Measurements from ENCODE around the gene ZBED1.
"Not testable (repeated sequence)": the region's sequence is repeated elsewhere in the genome, so short reads cannot be mapped to it uniquely, and the experiment has no call there.

Gene ZBED1

DNA sequence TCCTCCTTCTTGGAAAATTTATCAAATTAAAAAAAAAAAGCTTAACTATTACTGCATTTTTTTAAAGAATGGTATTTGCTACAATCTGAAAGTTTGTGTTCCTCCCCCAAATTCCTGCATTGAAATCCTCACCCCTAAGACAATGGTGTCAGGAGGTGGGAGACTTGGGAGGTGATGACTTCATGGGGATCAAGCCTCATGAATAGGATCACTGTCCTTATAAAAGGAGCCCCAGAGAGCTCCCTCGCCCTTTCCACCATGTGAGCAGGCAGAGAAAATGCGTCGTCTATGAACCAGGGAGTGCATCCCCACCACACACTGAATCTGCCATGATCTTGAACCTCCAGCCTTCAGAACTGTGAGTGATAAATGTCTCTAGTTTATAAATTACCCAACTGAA lies 38.0 kb downstream of the ZBED1 start:
- Histone ChIP-seq H3K9ac (ENCODE audit: insufficient read length, low read depth) (no peak overlapping the region), H3K4me1 (ENCODE audit: insufficient read depth, insufficient read length) (no peaks in the 10 kb centered on the region), H3K36me3 (ENCODE audit: insufficient read depth, insufficient read length, low read length) (no peaks in the 10 kb centered on the region), H3K4me3 (ENCODE audit: insufficient read length, low read depth) (no peak overlapping the region), H3K27me3 (ENCODE audit: insufficient read depth, insufficient read length) (no peaks in the 10 kb centered on the region), H3K9me3 (ENCODE audit: insufficient read depth, low read length) (peaks cover 20% of the 10 kb centered on the region; the same call in 1 of the 2 replicates)
- DNase-seq (ENCODE audit: low read depth, low spot score), result no peak
- TF ChIP-seq YY1 (IDR thresholded peaks at IDR 0.05; ENCODE audit: insufficient read depth, insufficient read length) (no peak), SUZ12 (IDR thresholded peaks at IDR 0.05; ENCODE audit: extremely low read depth, insufficient read depth, insufficient read length) (no peak), ZNF274 (IDR thresholded peaks at IDR 0.05; ENCODE audit: low read depth, low read length) (no peak)

DNA sequence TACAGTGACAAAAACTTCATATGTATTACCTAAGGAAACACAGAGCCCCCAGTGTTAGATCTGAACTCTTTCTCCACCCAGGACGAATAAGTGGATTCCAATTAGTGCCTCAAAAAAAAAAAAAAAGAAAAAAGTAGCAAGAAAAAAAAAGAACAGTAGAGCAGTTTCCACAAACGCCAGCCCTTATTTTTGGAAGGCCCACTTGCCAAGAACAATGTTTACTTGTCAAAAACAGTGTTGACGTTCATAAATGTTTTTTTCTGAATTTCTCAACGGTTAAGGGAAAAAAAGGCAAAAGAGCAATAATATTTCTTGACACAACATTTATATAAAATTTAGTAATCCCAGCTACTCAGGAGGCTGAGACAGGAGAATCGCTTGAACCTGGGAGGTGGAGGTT lies 38.7 kb downstream of the ZBED1 start:
- no peak for TF ChIP-seq ZNF274 (IDR thresholded peaks at IDR 0.05; ENCODE audit: low read depth, low read length)
- TF ChIP-seq YY1 (IDR thresholded peaks at IDR 0.05; ENCODE audit: insufficient read depth, insufficient read length), result no peak
- no peak for TF ChIP-seq SUZ12 (IDR thresholded peaks at IDR 0.05; ENCODE audit: extremely low read depth, insufficient read depth, insufficient read length)
- Histone ChIP-seq H3K4me3 (ENCODE audit: insufficient read length, low read depth) (no peak overlapping the region), H3K9me3 (ENCODE audit: insufficient read depth, low read length) (peaks cover 20% of the 10 kb centered on the region; the same call in 1 of the 2 replicates), H3K9ac (ENCODE audit: insufficient read length, low read depth) (no peak overlapping the region), H3K4me1 (ENCODE audit: insufficient read depth, insufficient read length) (no peaks in the 10 kb centered on the region), H3K36me3 (ENCODE audit: insufficient read depth, insufficient read length, low read length) (no peaks in the 10 kb centered on the region), H3K27me3 (ENCODE audit: insufficient read depth, insufficient read length) (no peaks in the 10 kb centered on the region)
- DNase-seq (ENCODE audit: low read depth, low spot score), result no peak

DNA sequence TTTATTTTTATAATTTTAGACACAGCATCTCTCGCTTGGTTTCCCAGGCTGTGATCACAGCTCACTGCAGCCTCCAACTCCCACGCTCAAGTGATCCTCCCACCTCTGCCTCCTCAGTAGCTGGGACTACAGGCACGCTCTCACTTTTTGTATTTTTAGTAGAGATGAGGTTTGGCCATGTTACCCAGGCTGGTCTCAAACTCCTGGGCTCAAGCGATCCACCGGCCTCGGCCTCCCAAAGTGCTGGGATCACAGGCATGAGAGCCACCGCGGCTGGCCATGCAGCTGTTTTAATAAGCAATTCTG lies 39.1 kb downstream of the ZBED1 start:
- Histone ChIP-seq H3K9ac (ENCODE audit: insufficient read length, low read depth) (no peak overlapping the region), H3K4me1 (ENCODE audit: insufficient read depth, insufficient read length) (no peaks in the 10 kb centered on the region), H3K4me3 (ENCODE audit: insufficient read length, low read depth) (no peak overlapping the region), H3K9me3 (ENCODE audit: insufficient read depth, low read length) (peaks cover 20% of the 10 kb centered on the region; the same call in 1 of the 2 replicates), H3K36me3 (ENCODE audit: insufficient read depth, insufficient read length, low read length) (no peaks in the 10 kb centered on the region), H3K27me3 (ENCODE audit: insufficient read depth, insufficient read length) (no peaks in the 10 kb centered on the region)
- no peak for TF ChIP-seq ZNF274 (IDR thresholded peaks at IDR 0.05; ENCODE audit: low read depth, low read length)
- no peak for TF ChIP-seq YY1 (IDR thresholded peaks at IDR 0.05; ENCODE audit: insufficient read depth, insufficient read length)
- TF ChIP-seq SUZ12 (IDR thresholded peaks at IDR 0.05; ENCODE audit: extremely low read depth, insufficient read depth, insufficient read length), result no peak
- no peak for DNase-seq (ENCODE audit: low read depth, low spot score)

DNA sequence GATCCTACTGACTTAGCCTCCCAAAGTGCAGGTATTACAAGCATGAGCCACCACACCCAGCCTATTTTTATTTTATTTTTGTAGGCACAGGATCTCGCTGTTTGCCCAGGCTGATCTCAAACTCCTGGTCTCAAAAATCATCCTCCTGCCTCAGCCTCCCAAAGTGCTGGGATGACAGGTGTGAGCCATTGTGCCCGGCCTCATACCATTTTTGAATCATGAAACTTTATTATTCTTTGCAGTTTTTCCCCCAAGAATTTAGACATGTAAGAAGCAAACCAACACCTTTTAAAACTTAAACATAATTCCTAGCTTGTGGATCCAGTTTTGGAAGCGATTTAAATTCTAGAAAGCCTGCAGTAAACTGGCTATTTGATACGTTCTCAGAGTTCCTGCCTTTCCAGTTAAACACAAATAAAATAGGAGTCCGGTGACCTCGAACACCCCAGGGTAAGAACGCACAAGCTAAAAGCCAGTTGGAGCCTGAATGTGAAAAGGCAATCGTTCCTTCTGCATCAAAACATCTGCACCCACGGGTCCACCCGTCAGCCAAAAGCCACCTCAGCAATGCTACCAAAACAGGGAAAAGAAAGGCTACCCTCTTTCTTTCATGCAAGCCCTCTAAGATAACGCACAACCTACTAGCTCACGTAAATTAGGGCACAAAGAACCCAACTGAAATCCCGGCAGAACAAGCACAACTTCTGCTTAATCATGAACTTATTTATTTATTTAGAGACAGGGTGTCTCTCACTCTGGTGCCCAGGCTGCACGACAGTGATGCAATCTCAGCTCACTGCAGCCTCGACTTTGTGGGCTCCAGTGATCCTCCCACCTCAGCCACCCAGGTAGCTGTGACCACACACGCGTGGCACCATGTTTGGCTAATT lies 39.7 kb downstream of the ZBED1 start:
- H3K9me3 ChIP-seq (ENCODE audit: insufficient read depth, low read length), result peaks cover 17% of the 10 kb centered on the region; the same call in 1 of the 2 replicates
- not testable (repeated sequence) for H3K9ac ChIP-seq (ENCODE audit: insufficient read length, low read depth); H3K4me3 ChIP-seq (ENCODE audit: insufficient read length, low read depth); H3K36me3 ChIP-seq (ENCODE audit: insufficient read depth, insufficient read length, low read length); DNase-seq (ENCODE audit: low read depth, low spot score); H3K27me3 ChIP-seq (ENCODE audit: insufficient read depth, insufficient read length); H3K4me1 ChIP-seq (ENCODE audit: insufficient read depth, insufficient read length)

DNA sequence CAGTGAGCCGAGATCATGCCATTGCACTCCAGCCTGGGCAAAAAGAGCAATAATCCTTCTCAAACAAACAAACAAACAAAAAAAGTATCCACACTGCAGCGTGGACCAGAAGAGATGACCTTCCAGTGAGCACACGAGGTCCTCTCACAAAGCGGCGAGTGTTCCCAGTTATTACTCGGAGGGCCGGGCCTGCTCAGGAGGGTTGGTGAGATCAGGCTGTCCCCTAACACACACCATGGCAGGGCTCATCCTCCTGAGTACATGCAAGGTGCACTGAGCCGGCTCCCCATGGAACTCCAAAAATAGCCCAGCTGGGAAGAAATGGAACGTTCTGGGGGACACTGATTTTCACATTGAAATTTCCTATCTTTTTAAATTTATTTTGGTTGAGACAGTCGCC lies 40.7 kb downstream of the ZBED1 start:
- H3K9me3 ChIP-seq (ENCODE audit: insufficient read depth, low read length), result peaks cover 12% of the 10 kb centered on the region; the same call in 1 of the 2 replicates
- not testable (repeated sequence) for H3K4me3 ChIP-seq (ENCODE audit: insufficient read length, low read depth); H3K27me3 ChIP-seq (ENCODE audit: insufficient read depth, insufficient read length); DNase-seq (ENCODE audit: low read depth, low spot score); H3K36me3 ChIP-seq (ENCODE audit: insufficient read depth, insufficient read length, low read length); H3K4me1 ChIP-seq (ENCODE audit: insufficient read depth, insufficient read length); H3K9ac ChIP-seq (ENCODE audit: insufficient read length, low read depth)

DNA sequence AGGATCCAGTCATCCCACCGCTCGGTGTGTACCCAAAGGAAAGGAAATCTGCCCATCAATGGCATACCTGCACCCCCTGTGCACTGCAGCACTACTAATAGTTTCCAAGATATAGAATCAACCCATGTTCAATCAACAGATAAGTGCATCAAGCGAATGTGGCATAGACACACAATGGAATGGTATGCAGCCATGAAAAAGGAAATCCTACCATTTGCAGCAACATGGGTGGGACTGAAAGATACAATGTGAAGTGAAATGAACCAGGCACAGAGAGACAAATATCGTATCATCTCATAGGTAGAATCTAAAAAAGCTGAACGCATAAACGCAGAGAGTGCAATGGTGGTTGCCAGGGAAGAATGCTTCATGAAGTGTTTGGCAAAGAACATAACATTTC lies 42.5 kb downstream of the ZBED1 start:
- TF ChIP-seq YY1 (IDR thresholded peaks at IDR 0.05; ENCODE audit: insufficient read depth, insufficient read length), result no peak
- no peak for TF ChIP-seq ZNF274 (IDR thresholded peaks at IDR 0.05; ENCODE audit: low read depth, low read length)
- TF ChIP-seq SUZ12 (IDR thresholded peaks at IDR 0.05; ENCODE audit: extremely low read depth, insufficient read depth, insufficient read length), result no peak
- Histone ChIP-seq H3K9me3 (ENCODE audit: insufficient read depth, low read length) (no peaks in the 10 kb centered on the region), H3K36me3 (ENCODE audit: insufficient read depth, insufficient read length, low read length) (no peaks in the 10 kb centered on the region), H3K4me1 (ENCODE audit: insufficient read depth, insufficient read length) (no peaks in the 10 kb centered on the region), H3K9ac (ENCODE audit: insufficient read length, low read depth) (no peak overlapping the region), H3K27me3 (ENCODE audit: insufficient read depth, insufficient read length) (no peaks in the 10 kb centered on the region), H3K4me3 (ENCODE audit: insufficient read length, low read depth) (no peak overlapping the region)
- DNase-seq (ENCODE audit: low read depth, low spot score), result no peak

DNA sequence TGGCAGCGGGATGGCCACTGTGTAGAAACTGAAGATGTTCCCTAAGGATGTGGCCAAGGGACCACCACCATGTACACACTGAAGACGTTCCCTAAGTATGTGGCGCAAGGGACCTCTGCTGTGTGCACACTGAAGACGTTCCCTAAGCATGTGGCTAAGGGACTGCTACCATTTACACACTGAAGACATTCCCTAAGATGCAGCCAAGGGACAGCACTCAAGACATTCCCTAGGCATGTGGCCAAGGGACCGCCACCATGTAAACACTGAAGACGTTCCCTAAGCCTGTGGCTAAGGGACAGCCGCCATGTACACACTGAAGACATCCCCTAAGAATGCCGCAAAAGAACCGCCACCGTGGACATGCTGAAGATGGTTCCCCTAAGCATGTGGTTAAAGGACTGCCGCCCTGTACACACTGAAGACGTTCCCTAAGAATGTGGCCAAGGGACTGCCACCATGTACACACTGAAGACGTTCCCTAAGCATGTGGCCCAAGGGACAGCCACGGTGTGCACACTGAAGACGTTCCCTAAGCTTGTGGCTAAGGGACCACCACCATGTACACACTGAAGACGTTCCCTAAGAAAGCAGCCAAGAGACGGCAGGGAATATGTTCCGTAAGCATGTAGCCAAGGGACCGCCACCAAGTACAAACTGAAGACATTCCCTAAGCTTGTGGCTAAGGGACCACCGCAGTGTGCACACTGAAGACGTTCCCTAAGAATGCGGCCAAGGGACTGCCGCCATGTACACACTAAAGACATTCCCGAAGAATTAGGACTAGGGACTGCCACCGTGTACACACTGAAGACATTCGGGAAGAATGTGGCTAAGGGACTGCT lies 43.3 kb downstream of the ZBED1 start:
- Histone ChIP-seq H3K4me3 (ENCODE audit: insufficient read length, low read depth) (no peak overlapping the region), H3K27me3 (ENCODE audit: insufficient read depth, insufficient read length) (no peaks in the 10 kb centered on the region), H3K9me3 (ENCODE audit: insufficient read depth, low read length) (no peaks in the 10 kb centered on the region), H3K4me1 (ENCODE audit: insufficient read depth, insufficient read length) (no peaks in the 10 kb centered on the region), H3K36me3 (ENCODE audit: insufficient read depth, insufficient read length, low read length) (no peaks in the 10 kb centered on the region), H3K9ac (ENCODE audit: insufficient read length, low read depth) (no peak overlapping the region)
- peak; percentile 58 for TF ChIP-seq SUZ12 (IDR thresholded peaks at IDR 0.05; ENCODE audit: extremely low read depth, insufficient read depth, insufficient read length)
- TF ChIP-seq YY1 (IDR thresholded peaks at IDR 0.05; ENCODE audit: insufficient read depth, insufficient read length), result no peak
- DNase-seq (ENCODE audit: low read depth, low spot score), result no peak

DNA sequence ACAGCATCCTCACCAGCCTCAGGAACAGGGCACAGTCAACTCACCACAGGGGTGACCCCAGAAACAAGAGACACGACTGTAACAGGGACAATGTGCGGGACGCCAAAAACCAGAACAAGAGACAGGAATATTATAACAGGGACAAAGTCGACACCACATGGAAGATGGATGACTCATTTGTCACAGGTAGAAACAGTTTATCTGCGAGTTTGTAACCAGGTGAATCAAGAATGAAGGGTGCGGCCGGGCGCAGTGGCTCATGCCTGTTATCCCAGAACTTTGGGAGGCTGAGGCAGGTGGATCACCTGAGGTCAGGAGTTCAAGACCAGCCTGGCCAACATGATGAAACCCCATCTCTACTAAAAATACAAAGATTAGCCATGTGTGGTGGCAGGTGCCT lies 44.7 kb downstream of the ZBED1 start:
- not testable (repeated sequence) for H3K36me3 ChIP-seq (ENCODE audit: insufficient read depth, insufficient read length, low read length); H3K4me3 ChIP-seq (ENCODE audit: insufficient read length, low read depth); H3K9ac ChIP-seq (ENCODE audit: insufficient read length, low read depth); H3K9me3 ChIP-seq (ENCODE audit: insufficient read depth, low read length); H3K27me3 ChIP-seq (ENCODE audit: insufficient read depth, insufficient read length); DNase-seq (ENCODE audit: low read depth, low spot score); H3K4me1 ChIP-seq (ENCODE audit: insufficient read depth, insufficient read length)

DNA sequence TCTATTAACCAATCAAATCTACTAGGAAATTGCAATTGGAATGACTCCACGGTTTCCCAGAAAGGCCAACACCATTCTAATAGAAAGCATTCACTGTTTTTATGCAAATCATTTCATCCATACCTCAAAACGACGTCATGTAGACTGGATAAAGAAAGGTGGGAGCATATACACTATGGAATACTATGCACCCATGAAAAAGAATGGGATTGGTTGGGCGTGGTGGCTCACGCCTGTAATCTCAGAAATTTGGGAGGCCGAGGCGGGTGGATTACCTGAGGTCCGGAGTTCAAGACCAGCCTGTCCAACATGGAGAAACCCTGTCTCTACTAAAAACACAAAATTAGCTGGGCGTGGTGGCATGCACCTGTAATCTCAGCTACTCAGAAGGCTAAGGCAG lies 46.2 kb downstream of the ZBED1 start:
- H3K4me3 ChIP-seq (ENCODE audit: insufficient read length, low read depth); H3K9me3 ChIP-seq (ENCODE audit: insufficient read depth, low read length); H3K9ac ChIP-seq (ENCODE audit: insufficient read length, low read depth); DNase-seq (ENCODE audit: low read depth, low spot score); H3K4me1 ChIP-seq (ENCODE audit: insufficient read depth, insufficient read length); H3K36me3 ChIP-seq (ENCODE audit: insufficient read depth, insufficient read length, low read length); H3K27me3 ChIP-seq (ENCODE audit: insufficient read depth, insufficient read length): not testable (repeated sequence)
